ENCODE measurements around the gene ANKS4B.

DNA sequence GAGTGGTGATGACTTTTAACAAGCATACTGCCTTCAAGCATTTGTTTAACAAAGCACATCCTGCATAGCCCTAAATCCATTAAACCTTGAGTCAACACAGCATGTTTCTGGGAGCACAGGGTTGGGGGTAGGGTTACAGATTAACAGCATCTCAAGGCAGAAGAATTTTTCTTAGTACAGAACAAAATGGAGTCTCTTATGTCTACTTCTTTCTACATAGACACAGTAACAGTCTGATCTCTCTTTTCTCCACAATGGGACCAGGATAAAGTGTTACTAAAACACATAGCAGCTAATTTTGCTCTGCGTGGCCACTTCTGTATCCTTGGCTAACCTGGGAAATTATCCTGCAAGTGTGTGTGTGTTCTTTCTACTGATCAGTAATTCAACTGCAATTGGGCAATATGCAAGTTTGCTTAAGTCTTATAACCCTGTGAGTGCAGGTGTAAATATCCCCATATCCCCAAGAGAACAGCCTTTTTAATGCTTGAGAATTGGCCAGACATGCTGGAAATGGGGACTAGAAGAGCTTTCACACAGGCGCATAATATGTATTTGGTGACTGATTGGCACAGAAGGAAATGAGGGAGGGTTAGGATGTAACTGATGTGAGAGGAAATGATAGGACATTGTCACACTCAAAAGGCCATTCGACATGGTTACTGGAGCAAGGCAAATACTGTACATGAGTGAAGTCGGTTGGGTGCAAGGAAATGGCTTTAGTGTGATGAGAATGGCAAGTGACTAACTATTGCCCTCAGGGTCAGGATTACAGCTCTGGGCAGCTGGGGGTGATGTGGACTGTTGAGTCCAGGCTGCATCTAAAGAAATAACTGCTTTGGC lies 10.8 kb upstream of the ANKS4B start:
- TF ChIP-seq CTCF (IDR thresholded peaks at IDR 0.05; ENCODE audit: poor library complexity, severe bottlenecking) = no peak
- no peak for TF ChIP-seq TAF1 (IDR thresholded peaks at IDR 0.05; ENCODE audit: low read depth)
- no peak for TF ChIP-seq POLR2AphosphoS5 (IDR thresholded peaks at IDR 0.05)
- no peak for TF ChIP-seq EP300 (conservative IDR thresholded peaks at IDR 0.05; ENCODE audit: poor library complexity, severe bottlenecking)
- TF ChIP-seq EZH2 (IDR thresholded peaks at IDR 0.05; ENCODE audit: borderline replicate concordance, insufficient read depth, low read length, poor library complexity, severe bottlenecking) = no peak
- no peak for TF ChIP-seq MXI1 (conservative IDR thresholded peaks at IDR 0.05; ENCODE audit: poor library complexity, severe bottlenecking)
- TF ChIP-seq RAD21 (conservative IDR thresholded peaks at IDR 0.05) = no peak
- no peak for TF ChIP-seq REST (IDR thresholded peaks at IDR 0.05; ENCODE audit: borderline replicate concordance)
